Testis (tissue), 2 donors: Measurements from ENCODE around the gene CDC42EP1.

ENCODE experiments used
- POLR2A ChIP-seq: fragments of 450-650 bp; IDR thresholded peaks from one replicate; pipeline ENCODE4 v1.6.1; 2017; ENCODE audit warnings: antibody characterized with exemption, mild to moderate bottlenecking, moderate library complexity
- TF ChIP-seq, protein P1 (sequence below), 3 experiments: fragments of 450-650 bp in 2 of 3; fragments of 200-600 bp in 1 of 3; sonication (generic) in 1 of 3; IDR thresholded peaks; one replicate each; pipeline ENCODE4 v1.5.1; 2016 to 2019; ENCODE audit warnings: antibody characterized with exemption in 3 of 3, mild to moderate bottlenecking in 2 of 3, moderate library complexity in 1 of 3

DNA sequence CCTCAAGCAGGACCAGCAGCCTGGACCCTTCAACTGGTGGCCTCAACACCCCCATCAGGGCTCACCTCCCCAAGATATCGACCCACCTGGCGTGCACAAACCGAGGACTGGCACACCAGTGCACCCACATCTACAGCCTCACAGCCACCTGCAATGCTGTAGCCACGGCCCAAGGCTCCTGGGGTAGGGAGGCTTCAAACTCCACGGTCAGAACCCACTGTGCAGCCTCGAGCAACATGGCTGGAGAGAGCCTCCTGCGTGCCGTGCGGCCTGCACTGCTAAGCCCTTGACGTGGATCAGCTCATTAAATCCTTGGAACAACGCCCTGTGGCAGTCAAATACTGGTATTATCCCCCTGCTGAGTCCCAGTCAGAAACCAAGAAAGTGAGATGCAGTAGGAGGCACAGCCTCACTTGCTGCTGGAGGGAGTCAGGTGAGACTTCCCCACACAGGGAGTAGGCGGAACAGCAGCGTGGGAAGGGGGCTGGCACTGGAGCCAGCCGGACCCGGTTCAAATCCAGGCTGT lies 45.7 kb upstream of the CDC42EP1 start:
- TF ChIP-seq, protein P1, sequence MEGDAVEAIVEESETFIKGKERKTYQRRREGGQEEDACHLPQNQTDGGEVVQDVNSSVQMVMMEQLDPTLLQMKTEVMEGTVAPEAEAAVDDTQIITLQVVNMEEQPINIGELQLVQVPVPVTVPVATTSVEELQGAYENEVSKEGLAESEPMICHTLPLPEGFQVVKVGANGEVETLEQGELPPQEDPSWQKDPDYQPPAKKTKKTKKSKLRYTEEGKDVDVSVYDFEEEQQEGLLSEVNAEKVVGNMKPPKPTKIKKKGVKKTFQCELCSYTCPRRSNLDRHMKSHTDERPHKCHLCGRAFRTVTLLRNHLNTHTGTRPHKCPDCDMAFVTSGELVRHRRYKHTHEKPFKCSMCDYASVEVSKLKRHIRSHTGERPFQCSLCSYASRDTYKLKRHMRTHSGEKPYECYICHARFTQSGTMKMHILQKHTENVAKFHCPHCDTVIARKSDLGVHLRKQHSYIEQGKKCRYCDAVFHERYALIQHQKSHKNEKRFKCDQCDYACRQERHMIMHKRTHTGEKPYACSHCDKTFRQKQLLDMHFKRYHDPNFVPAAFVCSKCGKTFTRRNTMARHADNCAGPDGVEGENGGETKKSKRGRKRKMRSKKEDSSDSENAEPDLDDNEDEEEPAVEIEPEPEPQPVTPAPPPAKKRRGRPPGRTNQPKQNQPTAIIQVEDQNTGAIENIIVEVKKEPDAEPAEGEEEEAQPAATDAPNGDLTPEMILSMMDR (IDR thresholded peaks at IDR 0.05): no peak
- TF ChIP-seq POLR2A: no peak
